Liver (tissue), 3 donors: Measurements from ENCODE around the gene PDS5A.

Experiments used
- GABPA ChIP-seq, 2 donors: IDR thresholded peaks in 1 of 2; conservative IDR thresholded peaks in 1 of 2; 2 replicates each; pipeline ENCODE4 v1.6.1; 2016; ENCODE audit warnings: antibody characterized with exemption in 2 of 2, mild to moderate bottlenecking in 1 of 2, moderate library complexity in 1 of 2
- HNF4A ChIP-seq, 2 donors: conservative IDR thresholded peaks; 2 replicates each; pipeline ENCODE4 v1.6.1; 2016; ENCODE audit warnings: antibody characterized with exemption in 2 of 2, mild to moderate bottlenecking in 2 of 2
- JUND ChIP-seq, 2 donors: IDR thresholded peaks; 2 replicates each; pipeline ENCODE4 v1.6.1; 2016; ENCODE audit warnings: antibody characterized with exemption in 2 of 2
- MAX ChIP-seq: IDR thresholded peaks from 2 replicates; pipeline ENCODE4 v1.6.1; 2016; ENCODE audit warnings: antibody characterized with exemption
- REST ChIP-seq: IDR thresholded peaks from 2 replicates; pipeline ENCODE4 v1.6.1; 2016; ENCODE audit warnings: antibody characterized with exemption, mild to moderate bottlenecking
- TAF1 ChIP-seq: conservative IDR thresholded peaks from 2 replicates; pipeline ENCODE4 v1.6.1; 2016; ENCODE audit warnings: antibody characterized with exemption, mild to moderate bottlenecking
- YY1 ChIP-seq: IDR thresholded peaks from 2 replicates; pipeline ENCODE4 v1.6.1; 2016; ENCODE audit warnings: antibody characterized with exemption, mild to moderate bottlenecking
- TF ChIP-seq, protein P1 (sequence below): fragments of 150-350 bp; IDR thresholded peaks from 2 replicates; pipeline ENCODE4 v1.5.1; 2017; ENCODE audit warnings: improper control_type of control experiment, low read depth, low read length; ENCODE audit not compliant: missing input control
- TF ChIP-seq, protein P2 (sequence below): IDR thresholded peaks from 2 replicates; pipeline ENCODE4 v1.6.1; 2016; ENCODE audit warnings: antibody characterized with exemption
- donor health status: healthy.
- donor health status: healthy.

DNA sequence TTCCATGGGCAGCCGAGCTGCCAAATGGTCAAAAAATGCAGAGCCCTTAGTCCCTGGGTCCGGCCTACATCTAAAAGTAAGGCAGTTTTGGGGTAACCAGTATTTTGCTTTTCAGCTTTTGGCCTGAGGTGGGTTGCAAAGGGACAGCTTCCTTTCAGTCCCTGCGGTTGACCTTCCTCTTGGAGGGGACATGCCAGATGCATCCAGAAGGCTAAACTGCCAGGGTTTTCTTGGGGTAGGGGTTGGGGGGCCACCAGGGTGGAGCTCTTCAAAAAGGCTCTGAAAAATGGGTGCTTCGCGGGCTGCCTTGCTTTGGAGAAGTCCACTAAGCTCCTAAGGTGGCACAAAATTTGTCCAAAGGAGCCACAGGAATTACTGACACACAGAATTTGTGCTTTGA, 159.1 kb downstream of the PDS5A start:
- TF ChIP-seq, protein P1, sequence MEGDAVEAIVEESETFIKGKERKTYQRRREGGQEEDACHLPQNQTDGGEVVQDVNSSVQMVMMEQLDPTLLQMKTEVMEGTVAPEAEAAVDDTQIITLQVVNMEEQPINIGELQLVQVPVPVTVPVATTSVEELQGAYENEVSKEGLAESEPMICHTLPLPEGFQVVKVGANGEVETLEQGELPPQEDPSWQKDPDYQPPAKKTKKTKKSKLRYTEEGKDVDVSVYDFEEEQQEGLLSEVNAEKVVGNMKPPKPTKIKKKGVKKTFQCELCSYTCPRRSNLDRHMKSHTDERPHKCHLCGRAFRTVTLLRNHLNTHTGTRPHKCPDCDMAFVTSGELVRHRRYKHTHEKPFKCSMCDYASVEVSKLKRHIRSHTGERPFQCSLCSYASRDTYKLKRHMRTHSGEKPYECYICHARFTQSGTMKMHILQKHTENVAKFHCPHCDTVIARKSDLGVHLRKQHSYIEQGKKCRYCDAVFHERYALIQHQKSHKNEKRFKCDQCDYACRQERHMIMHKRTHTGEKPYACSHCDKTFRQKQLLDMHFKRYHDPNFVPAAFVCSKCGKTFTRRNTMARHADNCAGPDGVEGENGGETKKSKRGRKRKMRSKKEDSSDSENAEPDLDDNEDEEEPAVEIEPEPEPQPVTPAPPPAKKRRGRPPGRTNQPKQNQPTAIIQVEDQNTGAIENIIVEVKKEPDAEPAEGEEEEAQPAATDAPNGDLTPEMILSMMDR = no peak
- no peak for TF ChIP-seq YY1
- TF ChIP-seq GABPA (IDR thresholded peaks at IDR 0.05 in 1 of 2, conservative IDR thresholded peaks at IDR 0.05 in 1 of 2) = no peak
- no peak for TF ChIP-seq JUND (IDR thresholded peaks at IDR 0.05)
- TF ChIP-seq HNF4A (conservative IDR thresholded peaks at IDR 0.05) = no peak
- TF ChIP-seq TAF1 = no peak
- TF ChIP-seq MAX = no peak
- TF ChIP-seq, protein P2, sequence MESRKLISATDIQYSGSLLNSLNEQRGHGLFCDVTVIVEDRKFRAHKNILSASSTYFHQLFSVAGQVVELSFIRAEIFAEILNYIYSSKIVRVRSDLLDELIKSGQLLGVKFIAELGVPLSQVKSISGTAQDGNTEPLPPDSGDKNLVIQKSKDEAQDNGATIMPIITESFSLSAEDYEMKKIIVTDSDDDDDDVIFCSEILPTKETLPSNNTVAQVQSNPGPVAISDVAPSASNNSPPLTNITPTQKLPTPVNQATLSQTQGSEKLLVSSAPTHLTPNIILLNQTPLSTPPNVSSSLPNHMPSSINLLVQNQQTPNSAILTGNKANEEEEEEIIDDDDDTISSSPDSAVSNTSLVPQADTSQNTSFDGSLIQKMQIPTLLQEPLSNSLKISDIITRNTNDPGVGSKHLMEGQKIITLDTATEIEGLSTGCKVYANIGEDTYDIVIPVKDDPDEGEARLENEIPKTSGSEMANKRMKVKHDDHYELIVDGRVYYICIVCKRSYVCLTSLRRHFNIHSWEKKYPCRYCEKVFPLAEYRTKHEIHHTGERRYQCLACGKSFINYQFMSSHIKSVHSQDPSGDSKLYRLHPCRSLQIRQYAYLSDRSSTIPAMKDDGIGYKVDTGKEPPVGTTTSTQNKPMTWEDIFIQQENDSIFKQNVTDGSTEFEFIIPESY = no peak
- no peak for TF ChIP-seq REST
